ENCODE measurements around the gene SLX4IP. TPM values are rescaled to one million over a fixed set of nuclear protein-coding genes. Genes with fewer than 3 reads are reported as not detected.
"Not testable (repeated sequence)": the region's sequence is repeated elsewhere in the genome, so short reads cannot be mapped to it uniquely, and the experiment has no call there.

SLX4IP gene
- polyA plus RNA-seq, 3 donors: 0.76 to 2.5 (median 1.1) TPM

GRCh38 chr20:10610251-10610650 is 175.1 kb downstream of the SLX4IP start:
- Histone ChIP-seq H3K27ac (ENCODE audit: low read depth in 1 of 2, low read length in 2 of 2) (no peak overlapping the region), H3K9ac (ENCODE audit: insufficient read depth, low read length, poor library complexity, severe bottlenecking) (no peak overlapping the region), H4K20me1 (ENCODE audit: insufficient read depth, low read length) (no peaks in the 10 kb centered on the region), H3K4me2 (replicated peaks; ENCODE audit: extremely low read depth, low read length, poor library complexity, severe bottlenecking) (no peak overlapping the region), H2AFZ (ENCODE audit: insufficient read depth, low read depth, low read length, poor library complexity, severe bottlenecking) (no peak overlapping the region), H3K4me3 (replicated peaks in 1 of 3; ENCODE audit: low read depth in 2 of 3, low read length in 3 of 3) (no peak overlapping the region), H3K36me3 (replicated peaks in 1 of 2; ENCODE audit: control insufficient read depth in 1 of 2, insufficient read depth in 2 of 2, low read length in 2 of 2) (peaks cover 0 to 22% of the 10 kb centered on the region in 2 donors), H3K4me1 (ENCODE audit: control insufficient read depth in 1 of 2, insufficient read depth in 2 of 2, low read length in 2 of 2) (no peaks in the 10 kb centered on the region), H3K79me2 (ENCODE audit: insufficient read depth, low read length) (no peaks in the 10 kb centered on the region), H3K9me3 (replicated peaks in 1 of 2; ENCODE audit: control insufficient read depth in 1 of 2, insufficient read depth in 1 of 2, low read length in 2 of 2) (no peaks in the 10 kb centered on the region), H3K27me3 (ENCODE audit: control insufficient read depth in 2 of 2, insufficient read depth in 2 of 2, low read length in 2 of 2) (no peaks in the 10 kb centered on the region)
- Mint-ChIP-seq H3K27ac (no peak overlapping the region), H3K9me3 (peaks cover 0 to 2% (median 0%) of the 10 kb centered on the region in 7 donors), H3K4me3 (no peak overlapping the region), H3K27me3 (ENCODE audit: low read depth in 3 of 3) (peaks cover 0 to 2% (median 0%) of the 10 kb centered on the region in 3 donors), H3K36me3 (peaks cover 25 to 36% of the 10 kb centered on the region in 2 donors), H3K4me1 (no peaks in the 10 kb centered on the region)
- DNase-seq: no peak
- intact Hi-C loops (cut with micrococcal nuclease): no loop called here
- TF ChIP-seq CTCF (IDR thresholded peaks at IDR 0.05): no peak
- WGBS (ENCODE audit: insufficient coverage): 95% methylated on average over 5 of the region's 5 CpGs

- H3K4me3 ChIP-seq (replicated peaks in 1 of 3; ENCODE audit: low read depth in 2 of 3, low read length in 3 of 3): no peak overlapping the region
- H3K27ac ChIP-seq (ENCODE audit: low read depth in 1 of 2, low read length in 2 of 2): no peak overlapping the region
- H3K4me2 ChIP-seq (replicated peaks; ENCODE audit: extremely low read depth, low read length, poor library complexity, severe bottlenecking): no peak overlapping the region
- H3K4me1 Mint-ChIP-seq: no peaks in the 10 kb centered on the region
- no peak for TF ChIP-seq CTCF (IDR thresholded peaks at IDR 0.05)
- H3K27me3 Mint-ChIP-seq (ENCODE audit: low read depth in 3 of 3): peaks cover 0 to 2% (median 0%) of the 10 kb centered on the region in 3 donors
- H3K36me3 ChIP-seq (replicated peaks in 1 of 2; ENCODE audit: control insufficient read depth in 1 of 2, insufficient read depth in 2 of 2, low read length in 2 of 2): peaks cover 0 to 22% of the 10 kb centered on the region in 2 donors
- H3K27me3 ChIP-seq (ENCODE audit: control insufficient read depth in 2 of 2, insufficient read depth in 2 of 2, low read length in 2 of 2): no peaks in the 10 kb centered on the region
- WGBS (ENCODE audit: insufficient coverage): 80% methylated on average over 1 of the region's 1 CpG
- H3K4me1 ChIP-seq (ENCODE audit: control insufficient read depth in 1 of 2, insufficient read depth in 2 of 2, low read length in 2 of 2): no peaks in the 10 kb centered on the region
- peaks cover 0 to 2% (median 0%) of the 10 kb centered on the region in 7 donors for H3K9me3 Mint-ChIP-seq
- no peak overlapping the region for H3K4me3 Mint-ChIP-seq
- H3K9ac ChIP-seq (ENCODE audit: insufficient read depth, low read length, poor library complexity, severe bottlenecking): no peak overlapping the region
- H4K20me1 ChIP-seq (ENCODE audit: insufficient read depth, low read length): no peaks in the 10 kb centered on the region
- peaks cover 27 to 39% of the 10 kb centered on the region in 2 donors for H3K36me3 Mint-ChIP-seq
- H3K9me3 ChIP-seq (replicated peaks in 1 of 2; ENCODE audit: control insufficient read depth in 1 of 2, insufficient read depth in 1 of 2, low read length in 2 of 2): no peaks in the 10 kb centered on the region
- H2AFZ ChIP-seq (ENCODE audit: insufficient read depth, low read depth, low read length, poor library complexity, severe bottlenecking): no peak overlapping the region
- no peak for DNase-seq
- intact Hi-C loops (cut with micrococcal nuclease): no loop called here
- no peak overlapping the region for H3K27ac Mint-ChIP-seq
- no peaks in the 10 kb centered on the region for H3K79me2 ChIP-seq (ENCODE audit: insufficient read depth, low read length)
Observed at GRCh38 chr20:10611357-10611756, 176.3 kb downstream of the SLX4IP start.

GRCh38 chr20:10613426-10613825 is 178.3 kb downstream of the SLX4IP start:
- H4K20me1 ChIP-seq (ENCODE audit: insufficient read depth, low read length); H3K4me3 Mint-ChIP-seq; H3K27ac ChIP-seq (ENCODE audit: low read depth in 1 of 2, low read length in 2 of 2); H3K9me3 ChIP-seq (replicated peaks in 1 of 2; ENCODE audit: control insufficient read depth in 1 of 2, insufficient read depth in 1 of 2, low read length in 2 of 2); H3K4me1 ChIP-seq (ENCODE audit: control insufficient read depth in 1 of 2, insufficient read depth in 2 of 2, low read length in 2 of 2); H3K27me3 Mint-ChIP-seq (ENCODE audit: low read depth in 3 of 3); H3K9me3 Mint-ChIP-seq; H3K9ac ChIP-seq (ENCODE audit: insufficient read depth, low read length, poor library complexity, severe bottlenecking); H3K27me3 ChIP-seq (ENCODE audit: control insufficient read depth in 2 of 2, insufficient read depth in 2 of 2, low read length in 2 of 2); H3K4me2 ChIP-seq (replicated peaks; ENCODE audit: extremely low read depth, low read length, poor library complexity, severe bottlenecking); intact Hi-C loops (cut with micrococcal nuclease); H2AFZ ChIP-seq (ENCODE audit: insufficient read depth, low read depth, low read length, poor library complexity, severe bottlenecking); H3K79me2 ChIP-seq (ENCODE audit: insufficient read depth, low read length); DNase-seq; H3K4me3 ChIP-seq (replicated peaks in 1 of 3; ENCODE audit: low read depth in 2 of 3, low read length in 3 of 3); H3K4me1 Mint-ChIP-seq: not testable (repeated sequence)
- peaks cover 0 to 12% of the 10 kb centered on the region in 2 donors for H3K36me3 ChIP-seq (replicated peaks in 1 of 2; ENCODE audit: control insufficient read depth in 1 of 2, insufficient read depth in 2 of 2, low read length in 2 of 2)
- H3K36me3 Mint-ChIP-seq: peaks cover 21 to 36% of the 10 kb centered on the region in 2 donors
- peak overlapping the region in 1 of 7 donors; percentile 25 for H3K27ac Mint-ChIP-seq
- no CpG with 5 or more reads among the region's 5 CpGs for WGBS (ENCODE audit: insufficient coverage)

Measured in CD14-positive monocyte (primary cell).